IPS DF 19.7 (cell line): ENCODE results near the gene ITGA1.
"Not testable (repeated sequence)": the region's sequence is repeated elsewhere in the genome, so short reads cannot be mapped to it uniquely, and the experiment has no call there.

Experiments used
- DNase-seq: peaks from one replicate; pipeline ENCODE4 v3.0.0-alpha.2; 2013; ENCODE audit warnings: low read depth, low spot score

The ITGA1 gene

GRCh38 chr5:52827815-52828214, 40.1 kb downstream of the ITGA1 start:
- DNase-seq = no peak

GRCh38 chr5:52829664-52830063, 41.9 kb downstream of the ITGA1 start:
- DNase-seq = no peak

GRCh38 chr5:52830650-52831049, 42.9 kb downstream of the ITGA1 start:
- DNase-seq = no peak

- DNase-seq = no peak
Observed at GRCh38 chr5:52831786-52832511, 44.2 kb downstream of the ITGA1 start.

- no peak for DNase-seq
Observed at GRCh38 chr5:52834320-52834719, 46.6 kb downstream of the ITGA1 start.

GRCh38 chr5:52837068-52837467, 49.4 kb downstream of the ITGA1 start:
- no peak for DNase-seq

GRCh38 chr5:52837591-52838001, 49.9 kb downstream of the ITGA1 start:
- no peak for DNase-seq

- DNase-seq = no peak
Observed at GRCh38 chr5:52838326-52839015, 50.8 kb downstream of the ITGA1 start.

- no peak for DNase-seq
Observed at GRCh38 chr5:52839285-52839684, 51.6 kb downstream of the ITGA1 start.

GRCh38 chr5:52840277-52841050, 52.7 kb downstream of the ITGA1 start:
- no peak for DNase-seq

GRCh38 chr5:52841114-52841513, 53.4 kb downstream of the ITGA1 start:
- no peak for DNase-seq

- DNase-seq = no peak
Observed at GRCh38 chr5:52842111-52842510, 54.4 kb downstream of the ITGA1 start.

- DNase-seq = no peak
Observed at GRCh38 chr5:52844885-52845284, 57.2 kb downstream of the ITGA1 start.

- no peak for DNase-seq
Observed at GRCh38 chr5:52846182-52846842, 58.6 kb downstream of the ITGA1 start.

GRCh38 chr5:52848688-52849087, 61.0 kb downstream of the ITGA1 start:
- not testable (repeated sequence) for DNase-seq

GRCh38 chr5:52849544-52849943, 61.8 kb downstream of the ITGA1 start:
- DNase-seq = no peak

GRCh38 chr5:52853650-52854049, 65.9 kb downstream of the ITGA1 start:
- no peak for DNase-seq

GRCh38 chr5:52854301-52854700, 66.6 kb downstream of the ITGA1 start:
- no peak for DNase-seq

GRCh38 chr5:52854949-52855348, 67.2 kb downstream of the ITGA1 start:
- no peak for DNase-seq

GRCh38 chr5:52856564-52856963, 68.8 kb downstream of the ITGA1 start:
- no peak for DNase-seq

- DNase-seq = no peak
Observed at GRCh38 chr5:52859628-52860027, 71.9 kb downstream of the ITGA1 start.

- DNase-seq = no peak
Observed at GRCh38 chr5:52861368-52861767, 73.7 kb downstream of the ITGA1 start.
